Liver (tissue), 9 donors: ENCODE data around the gene FRMD4A. TPM values are rescaled to one million over a fixed set of nuclear protein-coding genes. Genes with fewer than 3 reads are reported as not detected.

ENCODE experiments used
- DNase-seq: peaks from one replicate; pipeline ENCODE4 v3.0.0-alpha.2; 2017; ENCODE audit warnings: low spot score
- H3K27ac ChIP-seq, 2 donors: one replicate each; pipeline ENCODE4 v1.7.0; 2013; ENCODE audit warnings: inconsistent platforms in 2 of 2, low read length in 2 of 2, control low read depth in 1 of 2, low read depth in 1 of 2, mild to moderate bottlenecking in 1 of 2
- H3K27me3 ChIP-seq, 4 donors: one replicate each; pipeline versions ENCODE4 v1.6.1 to v1.7.0; 2013; ENCODE audit warnings: low read length in 3 of 4, inconsistent platforms in 1 of 4, mild to moderate bottlenecking in 1 of 4, moderate library complexity in 1 of 4; ENCODE audit not compliant: control insufficient read depth in 4 of 4, insufficient read depth in 4 of 4
- H3K36me3 ChIP-seq, 4 donors: one replicate each; pipeline versions ENCODE4 v1.6.1 to v1.7.0; 2013; ENCODE audit warnings: low read length in 3 of 4, mild to moderate bottlenecking in 3 of 4, low read depth in 1 of 4, moderate library complexity in 1 of 4; ENCODE audit not compliant: control insufficient read depth in 4 of 4, insufficient read depth in 3 of 4
- H3K4me1 ChIP-seq, 4 donors: one replicate each; pipeline versions ENCODE4 v1.6.1 to v1.7.0; 2013; ENCODE audit warnings: low read length in 3 of 4, mild to moderate bottlenecking in 3 of 4, moderate library complexity in 1 of 4; ENCODE audit not compliant: control insufficient read depth in 4 of 4, insufficient read depth in 4 of 4
- H3K4me3 ChIP-seq, 3 donors: one replicate each; pipeline versions ENCODE4 v1.6.1 to v1.7.0; 2013; ENCODE audit warnings: low read length in 3 of 3, control low read depth in 1 of 3, low read depth in 1 of 3, mild to moderate bottlenecking in 1 of 3
- H3K9ac ChIP-seq, 2 donors: one replicate each; pipeline ENCODE4 v1.7.0; 2013; ENCODE audit warnings: low read length in 2 of 2, mild to moderate bottlenecking in 2 of 2, moderate library complexity in 2 of 2, control low read depth in 1 of 2, low read depth in 1 of 2
- H3K9me3 ChIP-seq, 4 donors: one replicate each; pipeline versions ENCODE4 v1.6.1 to v1.7.0; 2013; ENCODE audit warnings: low read length in 3 of 4; ENCODE audit not compliant: control insufficient read depth in 4 of 4
- ATF3 ChIP-seq: IDR thresholded peaks from 2 replicates; pipeline ENCODE4 v1.6.1; 2016; ENCODE audit warnings: antibody characterized with exemption
- CTCF ChIP-seq: fragments of 150-350 bp; IDR thresholded peaks from 2 replicates; pipeline ENCODE4 v1.5.1; 2017; ENCODE audit warnings: improper control_type of control experiment, low read depth, low read length; ENCODE audit not compliant: missing input control
- EGR1 ChIP-seq, 2 donors: IDR thresholded peaks; 2 replicates each; pipeline ENCODE4 v1.6.1; 2016 to 2018; ENCODE audit warnings: antibody characterized with exemption in 2 of 2, low read depth in 2 of 2
- FOXA1 ChIP-seq: IDR thresholded peaks from 2 replicates; pipeline ENCODE4 v1.6.1; 2016; ENCODE audit warnings: antibody characterized with exemption
- FOXA2 ChIP-seq: IDR thresholded peaks from 2 replicates; pipeline ENCODE4 v1.6.1; 2016; ENCODE audit warnings: antibody characterized with exemption
- GABPA ChIP-seq, 2 donors: IDR thresholded peaks in 1 of 2; conservative IDR thresholded peaks in 1 of 2; 2 replicates each; pipeline ENCODE4 v1.6.1; 2016; ENCODE audit warnings: antibody characterized with exemption in 2 of 2, mild to moderate bottlenecking in 1 of 2, moderate library complexity in 1 of 2
- HNF4A ChIP-seq, 2 donors: conservative IDR thresholded peaks; 2 replicates each; pipeline ENCODE4 v1.6.1; 2016; ENCODE audit warnings: antibody characterized with exemption in 2 of 2, mild to moderate bottlenecking in 2 of 2
- HNF4G ChIP-seq: IDR thresholded peaks from 2 replicates; pipeline ENCODE4 v1.6.1; 2016; ENCODE audit warnings: antibody characterized with exemption
- JUND ChIP-seq, 2 donors: IDR thresholded peaks; 2 replicates each; pipeline ENCODE4 v1.6.1; 2016; ENCODE audit warnings: antibody characterized with exemption in 2 of 2
- MAX ChIP-seq: IDR thresholded peaks from 2 replicates; pipeline ENCODE4 v1.6.1; 2016; ENCODE audit warnings: antibody characterized with exemption
- NR2F2 ChIP-seq: IDR thresholded peaks from 2 replicates; pipeline ENCODE4 v1.6.1; 2016; ENCODE audit warnings: antibody characterized with exemption
- RAD21 ChIP-seq, 2 donors: IDR thresholded peaks; 2 replicates each; pipeline ENCODE4 v1.6.1; 2016; ENCODE audit warnings: antibody characterized with exemption in 2 of 2, mild to moderate bottlenecking in 2 of 2
- REST ChIP-seq: IDR thresholded peaks from 2 replicates; pipeline ENCODE4 v1.6.1; 2016; ENCODE audit warnings: antibody characterized with exemption, mild to moderate bottlenecking
- RXRA ChIP-seq, 2 donors: IDR thresholded peaks; 2 replicates each; pipeline ENCODE4 v1.6.1; 2017 to 2018; ENCODE audit warnings: antibody characterized with exemption in 2 of 2, mild to moderate bottlenecking in 1 of 2
- SP1 ChIP-seq: IDR thresholded peaks from 2 replicates; pipeline ENCODE4 v1.6.1; 2018; ENCODE audit warnings: antibody characterized with exemption, mild to moderate bottlenecking
- TAF1 ChIP-seq: conservative IDR thresholded peaks from 2 replicates; pipeline ENCODE4 v1.6.1; 2016; ENCODE audit warnings: antibody characterized with exemption, mild to moderate bottlenecking
- YY1 ChIP-seq: IDR thresholded peaks from 2 replicates; pipeline ENCODE4 v1.6.1; 2016; ENCODE audit warnings: antibody characterized with exemption, mild to moderate bottlenecking
- ZBTB33 ChIP-seq: IDR thresholded peaks from 2 replicates; pipeline ENCODE4 v1.6.1; 2016; ENCODE audit warnings: antibody characterized with exemption
- WGBS: extraction: QIAGEN DNeasy Blood & Tissue Kit; methylation state at CpG from one replicate; pipeline ENCODE4 v1.1.7; 2013; 5-methylcytosine and 5-hydroxymethylcytosine counted together
- polyA plus RNA-seq, 2 donors: library from polyadenylated mRNA; stranded (reverse) in 1 of 2; unstranded in 1 of 2; fragments of 200-250 nt in 1 of 2; fragments of >200 nt in 1 of 2; fragmentation: Nextera tagmentation in 1 of 2; extraction: Ambion mirVana in 1 of 2; gene quantifications; one replicate each; pipeline versions ENCODE4 v1.2.1 to v1.2.3, GENCODE V29; 2013 to 2015
- total RNA-seq, 2 donors: library from RNA; depleted of rRNA; stranded (reverse); fragments of >200 nt; gene quantifications; one replicate each; pipeline ENCODE4 v1.2.3, GENCODE V29; 2014
- donor health status: healthy.
- donor health status: healthy.
- donor health status: healthy.
- donor health status: healthy.
- donor health status: healthy.

FRMD4A gene
- total and polyA plus RNA-seq, 4 donors = 8.2 to 34.3 (median 13.1) TPM

GRCh38 chr10:13882119-13882711, 448.5 kb downstream of the FRMD4A start:
- DNase-seq = no peak
- no peak overlapping the region for H3K4me3 ChIP-seq
- H3K27ac ChIP-seq = peak overlapping the region in 1 of 2 donors; percentile 10
- H3K9ac ChIP-seq = no peak overlapping the region
- TF ChIP-seq FOXA1 = no peak
- no peak for TF ChIP-seq MAX
- no peak for TF ChIP-seq REST
- no peak for TF ChIP-seq YY1
- no peak for TF ChIP-seq SP1
- no peak for TF ChIP-seq GABPA (IDR thresholded peaks at IDR 0.05 in 1 of 2, conservative IDR thresholded peaks at IDR 0.05 in 1 of 2)
- TF ChIP-seq RAD21 (IDR thresholded peaks at IDR 0.05) = no peak
- TF ChIP-seq EGR1 (IDR thresholded peaks at IDR 0.05; ENCODE audit: low read depth in 2 of 2) = no peak
- TF ChIP-seq HNF4G = no peak
- TF ChIP-seq ZBTB33 = no peak
- no peak for TF ChIP-seq JUND (IDR thresholded peaks at IDR 0.05)
- TF ChIP-seq HNF4A (conservative IDR thresholded peaks at IDR 0.05) = no peak
- no peak for TF ChIP-seq CTCF
- TF ChIP-seq ATF3 = no peak
- no peak for TF ChIP-seq NR2F2
- no peak for TF ChIP-seq RXRA (IDR thresholded peaks at IDR 0.05)
- TF ChIP-seq TAF1 = no peak
- no peak for TF ChIP-seq FOXA2
- WGBS = 60% methylated on average over 7 of the region's 7 CpGs
- H3K36me3 ChIP-seq = no peaks in the 10 kb centered on the region
- H3K4me1 ChIP-seq = peaks cover 0 to 2% (median under 1%) of the 10 kb centered on the region in 4 donors
- no peaks in the 10 kb centered on the region for H3K27me3 ChIP-seq
- H3K9me3 ChIP-seq = no peaks in the 10 kb centered on the region
